GM18526 (cell line): ENCODE measurements around the gene ADRA2C.

Experiments
- POLR2A ChIP-seq: IDR thresholded peaks from 3 replicates; pipeline ENCODE4 v1.6.1; 2011; ENCODE audit not compliant: insufficient read length; ENCODE audit errors: extremely low read depth

ADRA2C gene

GRCh38 chr4:3776166-3777032, 10.2 kb downstream of the ADRA2C start:
- TF ChIP-seq POLR2A = no peak

DNA sequence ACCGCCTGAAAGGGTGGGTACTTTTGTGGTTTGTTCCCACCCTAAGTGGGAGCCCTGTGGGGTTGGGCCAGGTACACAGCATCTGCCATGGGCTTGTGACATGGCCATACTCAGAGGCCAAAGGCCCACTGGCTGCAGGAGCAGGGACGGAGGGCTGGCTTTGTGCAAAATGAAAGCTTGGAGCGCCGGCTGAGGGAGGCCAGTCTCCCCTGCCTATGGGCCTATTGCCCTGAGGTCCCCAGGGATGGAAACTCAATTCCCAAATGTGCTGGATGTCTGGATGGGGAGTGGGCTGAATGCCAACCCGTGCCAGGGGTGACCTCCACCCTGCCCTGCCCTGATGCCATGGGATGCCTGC, 10.8 kb downstream of the ADRA2C start:
- TF ChIP-seq POLR2A = no peak

GRCh38 chr4:3777669-3778068, 11.5 kb downstream of the ADRA2C start:
- no peak for TF ChIP-seq POLR2A

DNA sequence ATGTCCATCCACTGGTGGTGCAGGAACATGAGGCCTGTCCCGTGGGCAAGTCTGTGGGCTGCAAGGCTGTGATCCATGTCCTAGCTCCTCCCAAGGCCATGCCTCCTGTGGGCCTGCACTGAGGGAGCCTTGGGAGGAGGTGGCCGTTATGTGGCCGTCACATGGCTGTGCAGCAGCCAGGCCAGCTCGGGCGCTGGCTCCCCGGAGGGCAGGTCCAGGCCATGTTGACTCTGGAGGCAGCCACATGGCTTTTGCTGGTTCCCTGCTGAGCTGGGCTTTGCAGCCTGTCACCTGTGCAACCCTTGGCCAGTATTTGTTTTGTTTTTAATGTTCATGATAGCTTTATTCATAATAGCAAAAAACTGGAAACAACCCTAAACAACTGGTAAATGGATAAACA, 13.3 kb downstream of the ADRA2C start:
- TF ChIP-seq POLR2A = no peak

DNA sequence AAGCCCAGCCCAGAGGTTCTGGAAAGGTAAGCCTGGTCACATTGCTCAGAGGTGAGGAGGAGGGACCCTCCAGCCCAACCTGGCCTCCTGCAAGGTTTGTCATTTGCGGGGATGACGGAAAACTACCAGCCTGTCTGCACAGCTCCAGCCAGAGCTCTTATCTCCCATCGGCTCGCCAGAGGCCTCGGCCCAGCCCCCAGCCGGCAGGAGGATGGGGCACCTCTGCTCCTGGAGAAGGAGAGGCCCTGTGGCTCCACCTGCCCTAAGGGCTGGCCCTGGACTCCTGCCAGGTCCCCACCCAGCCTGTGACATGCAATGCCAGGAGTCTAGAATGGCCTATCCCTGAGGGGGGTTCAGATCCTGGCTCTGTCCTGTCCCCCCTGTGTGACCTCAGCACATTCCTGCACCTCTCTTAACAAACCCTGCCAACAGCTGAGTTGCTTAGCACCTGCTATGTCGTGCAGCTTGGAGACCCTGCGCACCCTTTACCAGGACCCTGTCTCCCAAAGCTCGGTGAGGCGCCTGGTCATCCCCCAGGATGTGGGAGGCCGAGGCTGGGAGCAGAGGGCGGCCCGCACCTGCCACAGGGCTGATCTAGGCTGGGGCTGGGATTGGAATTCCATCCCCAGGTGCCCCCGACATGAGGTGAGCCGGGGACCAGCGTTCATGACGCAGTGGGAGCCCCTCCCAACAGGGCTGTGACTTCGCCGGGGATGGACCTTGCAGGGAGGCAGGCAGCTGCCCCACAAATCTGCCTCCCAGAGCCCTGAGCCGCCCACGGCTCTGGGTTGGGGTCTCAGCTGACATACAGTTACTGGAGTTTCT, 14.4 kb downstream of the ADRA2C start:
- TF ChIP-seq POLR2A = no peak

DNA sequence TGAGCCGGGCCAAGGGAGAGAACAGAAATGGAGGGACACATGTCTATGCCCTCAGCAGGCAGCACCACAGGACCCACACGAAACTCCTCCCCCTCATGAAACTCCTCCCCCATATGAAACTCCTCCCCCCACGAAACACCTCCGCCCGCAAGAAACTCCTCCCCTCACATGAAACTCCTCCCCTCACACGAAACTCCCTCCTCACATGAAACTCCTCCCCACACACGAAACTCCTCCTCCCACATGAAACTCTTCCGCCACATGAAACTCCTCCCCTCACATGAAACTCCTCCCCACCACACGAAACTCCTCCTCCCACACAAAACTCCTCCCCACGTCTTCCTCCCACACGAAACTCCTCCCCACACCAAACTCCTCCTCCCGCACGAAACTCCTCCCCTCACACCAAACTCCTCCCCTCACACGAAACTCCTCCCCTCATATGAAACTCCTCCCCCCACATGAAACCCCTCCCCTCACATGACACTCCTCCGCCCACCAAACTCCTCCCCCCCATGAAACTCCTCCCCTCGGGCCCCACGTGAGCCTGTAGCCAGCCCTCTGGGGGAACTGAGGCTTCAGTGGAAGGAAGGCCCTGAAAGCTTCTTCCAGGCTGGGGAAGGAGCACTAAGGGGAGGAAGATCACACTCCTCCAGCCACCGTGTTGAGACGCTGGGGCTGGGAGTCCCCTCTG, 15.2 kb downstream of the ADRA2C start:
- TF ChIP-seq POLR2A = no peak

- TF ChIP-seq POLR2A = no peak
Observed at GRCh38 chr4:3781997-3782930, 16.1 kb downstream of the ADRA2C start.

- TF ChIP-seq POLR2A = no peak
Observed at GRCh38 chr4:3783693-3784306, 17.6 kb downstream of the ADRA2C start.

DNA sequence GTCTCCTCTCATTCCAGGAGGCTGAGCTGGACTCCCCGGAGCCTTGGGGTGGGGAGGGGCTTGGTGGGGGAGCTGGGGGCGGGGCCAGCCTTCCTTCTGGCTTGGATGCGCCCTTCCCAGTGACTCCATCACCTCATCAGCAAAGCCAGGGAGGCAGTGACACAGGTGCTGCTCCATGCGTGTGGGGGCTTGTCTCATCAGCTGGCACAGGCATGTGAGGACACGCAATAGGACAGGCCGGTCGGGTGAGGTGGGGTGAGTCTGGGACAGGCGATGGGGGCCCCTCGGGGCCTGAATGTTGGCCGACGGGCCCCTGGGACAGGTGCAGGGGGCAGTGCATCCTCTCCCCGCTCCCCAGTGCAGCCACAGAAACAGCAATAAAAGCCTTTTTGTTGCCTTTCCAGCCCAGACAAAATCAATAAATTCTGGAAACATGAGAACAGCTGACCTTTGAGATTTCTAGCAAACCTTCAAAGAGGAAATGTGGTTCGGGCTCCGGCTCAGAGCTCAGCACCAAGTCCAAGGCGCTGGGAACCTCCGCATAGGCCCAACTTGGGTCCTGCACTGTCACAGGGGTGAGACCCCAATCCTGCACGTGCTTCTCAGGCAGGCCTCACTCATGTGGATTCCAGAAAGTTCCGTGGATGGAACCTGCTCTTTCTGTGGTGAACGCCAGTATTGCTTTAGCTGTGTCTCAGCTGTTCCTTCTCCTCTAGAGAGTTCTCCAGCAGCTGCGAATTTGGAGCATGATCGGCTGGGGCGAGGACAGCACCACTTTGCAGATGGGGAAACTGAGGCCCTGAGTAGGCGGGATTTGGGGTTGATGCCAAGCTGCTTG, 18.5 kb downstream of the ADRA2C start:
- no peak for TF ChIP-seq POLR2A

DNA sequence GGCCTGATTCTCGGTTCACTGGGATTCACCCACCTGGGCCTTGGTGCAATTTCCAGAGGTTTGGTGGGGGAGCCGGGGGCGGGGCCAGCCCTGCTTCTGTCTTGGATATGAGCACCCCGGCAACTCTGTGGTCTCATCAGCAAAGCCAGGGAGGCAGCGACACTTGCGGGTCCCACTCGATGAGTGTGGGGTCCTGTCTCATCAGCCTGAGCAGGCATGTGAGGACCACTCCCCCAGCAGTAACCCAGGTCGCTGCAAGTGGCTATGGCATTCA, 19.0 kb downstream of the ADRA2C start:
- no peak for TF ChIP-seq POLR2A

DNA sequence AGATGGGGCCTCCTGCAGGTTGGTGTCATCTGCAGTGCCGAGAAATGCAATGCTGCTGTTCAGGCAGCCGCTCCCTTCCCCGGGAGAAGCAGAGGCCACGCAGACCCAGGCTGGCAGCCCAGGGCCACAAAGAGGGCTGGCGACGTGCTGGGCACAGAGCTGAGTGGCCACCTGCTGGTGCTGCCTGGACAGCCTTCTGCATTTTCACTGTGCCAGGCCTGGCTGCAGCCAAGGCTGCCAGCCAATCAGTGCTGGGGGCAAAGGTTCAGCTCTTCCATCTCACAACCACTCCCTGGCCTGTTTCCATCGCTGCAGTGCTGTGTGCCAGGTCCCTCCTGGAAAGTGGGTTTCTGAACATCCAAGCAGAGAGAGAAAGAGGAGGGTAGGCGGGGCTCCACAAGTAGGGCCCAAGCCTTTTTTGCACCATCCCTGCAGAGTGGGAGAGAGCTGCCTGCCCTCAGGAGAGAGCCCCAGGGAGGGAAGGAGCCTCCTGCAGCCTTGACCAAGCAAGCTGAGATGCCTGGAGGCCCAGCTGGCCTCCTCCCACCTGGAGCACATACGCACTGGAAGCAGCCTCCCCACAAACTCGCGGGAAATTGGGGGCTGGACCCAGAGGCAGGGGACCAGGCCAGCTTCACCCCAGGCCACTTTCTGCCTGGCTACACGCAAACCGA, 20.1 kb downstream of the ADRA2C start:
- TF ChIP-seq POLR2A = no peak

DNA sequence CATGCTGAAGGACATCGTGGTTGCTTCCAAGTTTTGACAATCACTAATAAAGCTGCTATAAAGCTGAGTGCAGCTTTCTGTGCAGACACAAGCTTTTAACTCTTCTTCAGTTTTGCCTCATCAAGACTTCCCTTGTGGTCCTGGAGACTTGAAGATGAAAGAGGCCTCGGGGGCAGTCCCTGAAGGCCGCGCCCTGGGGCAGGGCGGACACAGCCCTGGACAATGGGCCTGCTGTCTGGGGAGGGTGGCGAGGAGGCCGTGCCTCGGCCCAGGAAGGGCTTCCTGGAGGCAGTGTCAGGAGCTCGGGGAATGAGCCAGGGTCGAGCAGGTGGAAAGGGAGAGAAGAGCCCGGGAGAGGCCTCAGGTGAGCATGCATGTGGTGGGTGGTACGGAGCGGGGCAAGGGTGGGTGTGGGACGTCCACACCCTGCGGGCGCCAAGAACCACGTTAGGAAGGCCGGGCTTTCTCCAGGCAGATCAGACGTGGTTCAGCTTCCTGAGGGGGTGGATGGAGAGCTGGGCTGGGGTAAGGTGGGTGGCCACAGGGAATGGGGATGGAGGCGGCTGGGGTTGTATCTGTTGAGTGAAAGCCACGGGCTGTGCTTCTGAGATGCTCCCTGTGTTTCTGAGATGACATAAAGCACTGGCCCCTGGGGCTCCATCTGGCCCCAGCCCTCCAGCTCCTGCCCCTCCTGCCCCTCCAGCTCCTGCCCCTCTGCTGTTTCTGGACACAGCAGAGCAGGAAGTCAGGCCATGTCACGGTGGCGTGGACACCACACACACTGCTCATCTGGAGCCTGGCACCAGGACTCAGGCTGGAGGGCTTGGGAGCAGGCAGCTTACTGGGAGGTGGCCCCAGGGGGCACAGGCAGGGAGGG, 21.5 kb downstream of the ADRA2C start:
- TF ChIP-seq POLR2A = no peak
